WTC11 (cell line): ENCODE data around the gene INS. TPM values are rescaled to one million over a fixed set of nuclear protein-coding genes. Genes with fewer than 3 reads are reported as not detected.

Source experiments
- ATAC-seq: fragments of 200-7000 bp; cut with Tn5 transposase; 2 replicates; pipeline ENCODE4 v1.10.0; 2021; ENCODE audit warnings: mild to moderate bottlenecking, moderate library complexity
- CTCF ChIA-PET: fragments of 300-600 bp; sonication (Branson Sonifier 250); formaldehyde crosslinking; loops from one replicate; lab custom pipeline; 2021; ENCODE audit warnings: antibody characterized with exemption; lab: Charles Lee
- POLR2A ChIA-PET: fragments of 350-600 bp; sonication (Branson Sonifier 250); formaldehyde crosslinking; loops from one replicate; lab custom pipeline; 2021; ENCODE audit warnings: antibody characterized with exemption; lab: Charles Lee
- DNase-seq: peaks from one replicate; pipeline ENCODE4 v3.0.0; 2021; ENCODE audit warnings: low spot score
- H3K27ac Mint-ChIP-seq: 2 replicates; pipeline ENCODE4 v1.8.0; 2021; ENCODE audit warnings: mixed read lengths
- H3K27me3 Mint-ChIP-seq: 2 replicates; pipeline ENCODE4 v1.8.0; 2021; ENCODE audit warnings: low read depth, mild to moderate bottlenecking, moderate library complexity, mixed read lengths
- H3K36me3 Mint-ChIP-seq: 2 replicates; pipeline ENCODE4 v1.8.0; 2021; ENCODE audit warnings: mixed read lengths
- H3K4me1 Mint-ChIP-seq: 2 replicates; pipeline ENCODE4 v1.8.0; 2022; ENCODE audit warnings: mixed read lengths
- H3K4me3 Mint-ChIP-seq: 2 replicates; pipeline ENCODE4 v1.8.0; 2021; ENCODE audit warnings: mild to moderate bottlenecking, moderate library complexity, mixed read lengths
- H3K9me3 Mint-ChIP-seq: 2 replicates; pipeline ENCODE4 v1.8.0; 2021; ENCODE audit warnings: mixed read lengths
- ATF1 ChIP-seq: sonication (generic); formaldehyde crosslinking; IDR thresholded peaks from 2 replicates; pipeline ENCODE4 v1.8.1; 2023; ENCODE audit warnings: mild to moderate bottlenecking, moderate library complexity, missing genetic modification reagents
- CREB1 ChIP-seq: sonication (generic); formaldehyde crosslinking; IDR thresholded peaks from 2 replicates; pipeline ENCODE4 v1.8.0; 2023; ENCODE audit warnings: mild to moderate bottlenecking, missing genetic modification reagents
- FOXK1 ChIP-seq: sonication (generic); formaldehyde crosslinking; IDR thresholded peaks from 2 replicates; pipeline ENCODE4 v1.8.0; 2022; ENCODE audit warnings: mild to moderate bottlenecking, moderate library complexity, missing genetic modification reagents
- FOXP1 ChIP-seq: sonication (generic); formaldehyde crosslinking; IDR thresholded peaks from 2 replicates; pipeline ENCODE4 v1.8.0; 2022; ENCODE audit warnings: missing genetic modification reagents, mild to moderate bottlenecking, moderate library complexity, borderline replicate concordance
- HMGA2 ChIP-seq: fragments of 250-450 bp; sonication (Bioruptor Pico); IDR thresholded peaks from 2 replicates; pipeline ENCODE4 v1.4.0; 2021; ENCODE audit warnings: mild to moderate bottlenecking, moderate library complexity
- JUN ChIP-seq: sonication (generic); formaldehyde crosslinking; IDR thresholded peaks from 2 replicates; pipeline ENCODE4 v1.8.0; 2023; ENCODE audit warnings: mild to moderate bottlenecking, missing genetic modification reagents
- NFATC4 ChIP-seq: fragments of 250-450 bp; sonication (Bioruptor Pico); IDR thresholded peaks from 2 replicates; pipeline ENCODE4 v1.9.0; 2021; ENCODE audit warnings: mild to moderate bottlenecking
- PRRX2 ChIP-seq: fragments of 250-450 bp; sonication (Bioruptor Pico); IDR thresholded peaks from 2 replicates; pipeline ENCODE4 v1.8.0; 2021; ENCODE audit warnings: mild to moderate bottlenecking
- RORB ChIP-seq: fragments of 250-450 bp; sonication (Bioruptor Pico); IDR thresholded peaks from 2 replicates; pipeline ENCODE4 v1.9.0; 2021; ENCODE audit warnings: mild to moderate bottlenecking
- ZNF317 ChIP-seq: sonication (generic); formaldehyde crosslinking; IDR thresholded peaks from 2 replicates; pipeline ENCODE4 v1.8.1; 2023; ENCODE audit warnings: low read depth, mild to moderate bottlenecking, moderate library complexity, missing genetic modification reagents, borderline replicate concordance
- ZNF416 ChIP-seq: fragments of 250-450 bp; sonication (Bioruptor Pico); IDR thresholded peaks from 2 replicates; pipeline ENCODE4 v1.9.0; 2021; ENCODE audit warnings: mild to moderate bottlenecking, inconsistent platforms
- total RNA-seq: library from RNA; stranded (reverse); gene quantifications from 3 replicates; pipeline ENCODE4 v1.2.3, GENCODE V29; 2021
- TF ChIP-seq, protein P1 (sequence below): sonication (generic); formaldehyde crosslinking; IDR thresholded peaks from 2 replicates; pipeline ENCODE4 v1.8.0; 2022; ENCODE audit warnings: mild to moderate bottlenecking, missing genetic modification reagents
- TF ChIP-seq, protein P2 (sequence below): sonication (generic); formaldehyde crosslinking; IDR thresholded peaks from 2 replicates; pipeline ENCODE4 v1.8.0; 2022; ENCODE audit warnings: mild to moderate bottlenecking, missing genetic modification reagents
- TF ChIP-seq, protein P3 (sequence below): fragments of 250-450 bp; sonication (Bioruptor Pico); IDR thresholded peaks from 2 replicates; pipeline ENCODE4 v1.9.0; 2021; ENCODE audit warnings: moderate library complexity, mild to moderate bottlenecking, inconsistent platforms, borderline replicate concordance
- TF ChIP-seq, protein P4 (sequence below): sonication (generic); formaldehyde crosslinking; conservative IDR thresholded peaks from 2 replicates; pipeline ENCODE4 v1.8.1; 2023; ENCODE audit warnings: mild to moderate bottlenecking, low read depth, missing genetic modification reagents, moderate library complexity
- TF ChIP-seq, protein P5 (sequence below): fragments of 200-600 bp; IDR thresholded peaks from 2 replicates; pipeline ENCODE4 v1.8.0; 2022; ENCODE audit warnings: antibody characterized with exemption
- TF ChIP-seq, protein P6 (sequence below): sonication (generic); formaldehyde crosslinking; IDR thresholded peaks from 2 replicates; pipeline ENCODE4 v1.8.1; 2023; ENCODE audit warnings: mild to moderate bottlenecking, moderate library complexity, missing genetic modification reagents
- TF ChIP-seq, protein P7 (sequence below): fragments of 250-450 bp; sonication (Bioruptor Pico); IDR thresholded peaks from 2 replicates; pipeline ENCODE4 v1.9.0; 2021; ENCODE audit warnings: mild to moderate bottlenecking, borderline replicate concordance
- TF ChIP-seq, protein P8 (sequence below): sonication (generic); formaldehyde crosslinking; IDR thresholded peaks from 2 replicates; pipeline ENCODE4 v1.8.1; 2023; ENCODE audit warnings: mild to moderate bottlenecking, missing genetic modification reagents, moderate library complexity

The INS gene
- total RNA-seq, 1 experiment from 2014 or later, result not detected

DNA sequence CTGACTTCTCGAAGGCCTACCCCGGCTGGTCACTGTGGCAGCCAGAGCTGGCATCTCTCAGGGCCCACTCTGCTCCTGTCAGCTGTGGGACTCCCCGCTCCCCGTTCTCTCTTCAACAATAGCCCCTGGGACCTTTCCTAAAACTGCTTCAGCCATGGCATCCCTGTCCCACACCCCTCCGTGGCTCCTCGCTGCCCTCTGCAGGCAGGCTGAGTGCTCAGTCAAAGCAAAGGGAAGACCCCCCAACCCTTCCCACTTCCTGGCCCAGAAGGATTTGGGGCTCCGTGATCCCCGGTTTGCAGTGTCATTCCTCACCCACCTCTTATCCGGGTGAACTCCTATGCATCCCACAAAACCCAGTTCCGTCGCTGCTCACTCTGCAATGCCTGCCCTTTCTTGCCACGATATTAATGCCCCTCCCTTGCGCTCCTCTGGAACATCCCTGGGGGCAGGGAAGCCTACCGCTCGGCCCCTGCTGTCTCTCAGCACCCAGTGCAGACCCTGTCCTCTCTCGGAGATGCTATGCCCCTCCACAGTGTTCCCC, 12.2 kb upstream of the INS start:
- peak; percentile 77 for ATAC-seq
- POLR2A ChIA-PET, result no interaction called here
- H3K4me1 Mint-ChIP-seq, result no peaks in the 10 kb centered on the region
- CTCF ChIA-PET, result interaction anchor here (0.9 kb wide), 2 partner anchors 12 to 247 kb away, joined by 3 read pairs; no protein-coding TSS in a partner anchor
- H3K36me3 Mint-ChIP-seq, result no peaks in the 10 kb centered on the region
- DNase-seq, result peak; percentile 67
- TF ChIP-seq, protein P1, sequence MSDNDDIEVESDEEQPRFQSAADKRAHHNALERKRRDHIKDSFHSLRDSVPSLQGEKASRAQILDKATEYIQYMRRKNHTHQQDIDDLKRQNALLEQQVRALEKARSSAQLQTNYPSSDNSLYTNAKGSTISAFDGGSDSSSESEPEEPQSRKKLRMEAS (CRISPR knock-in tag), result no peak
- no peak for TF ChIP-seq FOXK1
- TF ChIP-seq ZNF317 (CRISPR knock-in tag), result no peak
- no peak for TF ChIP-seq NFATC4 (CRISPR knock-in tag)
- TF ChIP-seq, protein P2, sequence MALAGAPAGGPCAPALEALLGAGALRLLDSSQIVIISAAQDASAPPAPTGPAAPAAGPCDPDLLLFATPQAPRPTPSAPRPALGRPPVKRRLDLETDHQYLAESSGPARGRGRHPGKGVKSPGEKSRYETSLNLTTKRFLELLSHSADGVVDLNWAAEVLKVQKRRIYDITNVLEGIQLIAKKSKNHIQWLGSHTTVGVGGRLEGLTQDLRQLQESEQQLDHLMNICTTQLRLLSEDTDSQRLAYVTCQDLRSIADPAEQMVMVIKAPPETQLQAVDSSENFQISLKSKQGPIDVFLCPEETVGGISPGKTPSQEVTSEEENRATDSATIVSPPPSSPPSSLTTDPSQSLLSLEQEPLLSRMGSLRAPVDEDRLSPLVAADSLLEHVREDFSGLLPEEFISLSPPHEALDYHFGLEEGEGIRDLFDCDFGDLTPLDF (CRISPR knock-in tag), result no peak
- TF ChIP-seq, protein P3, sequence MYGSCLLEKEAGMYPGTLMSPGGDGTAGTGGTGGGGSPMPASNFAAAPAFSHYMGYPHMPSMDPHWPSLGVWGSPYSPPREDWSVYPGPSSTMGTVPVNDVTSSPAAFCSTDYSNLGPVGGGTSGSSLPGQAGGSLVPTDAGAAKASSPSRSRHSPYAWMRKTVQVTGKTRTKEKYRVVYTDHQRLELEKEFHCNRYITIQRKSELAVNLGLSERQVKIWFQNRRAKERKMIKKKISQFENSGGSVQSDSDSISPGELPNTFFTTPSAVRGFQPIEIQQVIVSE (CRISPR knock-in tag), result no peak
- no peak for TF ChIP-seq CREB1 (CRISPR knock-in tag)
- TF ChIP-seq, protein P4, sequence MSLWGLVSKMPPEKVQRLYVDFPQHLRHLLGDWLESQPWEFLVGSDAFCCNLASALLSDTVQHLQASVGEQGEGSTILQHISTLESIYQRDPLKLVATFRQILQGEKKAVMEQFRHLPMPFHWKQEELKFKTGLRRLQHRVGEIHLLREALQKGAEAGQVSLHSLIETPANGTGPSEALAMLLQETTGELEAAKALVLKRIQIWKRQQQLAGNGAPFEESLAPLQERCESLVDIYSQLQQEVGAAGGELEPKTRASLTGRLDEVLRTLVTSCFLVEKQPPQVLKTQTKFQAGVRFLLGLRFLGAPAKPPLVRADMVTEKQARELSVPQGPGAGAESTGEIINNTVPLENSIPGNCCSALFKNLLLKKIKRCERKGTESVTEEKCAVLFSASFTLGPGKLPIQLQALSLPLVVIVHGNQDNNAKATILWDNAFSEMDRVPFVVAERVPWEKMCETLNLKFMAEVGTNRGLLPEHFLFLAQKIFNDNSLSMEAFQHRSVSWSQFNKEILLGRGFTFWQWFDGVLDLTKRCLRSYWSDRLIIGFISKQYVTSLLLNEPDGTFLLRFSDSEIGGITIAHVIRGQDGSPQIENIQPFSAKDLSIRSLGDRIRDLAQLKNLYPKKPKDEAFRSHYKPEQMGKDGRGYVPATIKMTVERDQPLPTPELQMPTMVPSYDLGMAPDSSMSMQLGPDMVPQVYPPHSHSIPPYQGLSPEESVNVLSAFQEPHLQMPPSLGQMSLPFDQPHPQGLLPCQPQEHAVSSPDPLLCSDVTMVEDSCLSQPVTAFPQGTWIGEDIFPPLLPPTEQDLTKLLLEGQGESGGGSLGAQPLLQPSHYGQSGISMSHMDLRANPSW (CRISPR knock-in tag), result no peak
- no peak for TF ChIP-seq ATF1
- no peak for TF ChIP-seq PRRX2 (CRISPR knock-in tag)
- TF ChIP-seq RORB (CRISPR knock-in tag), result no peak
- TF ChIP-seq, protein P5, sequence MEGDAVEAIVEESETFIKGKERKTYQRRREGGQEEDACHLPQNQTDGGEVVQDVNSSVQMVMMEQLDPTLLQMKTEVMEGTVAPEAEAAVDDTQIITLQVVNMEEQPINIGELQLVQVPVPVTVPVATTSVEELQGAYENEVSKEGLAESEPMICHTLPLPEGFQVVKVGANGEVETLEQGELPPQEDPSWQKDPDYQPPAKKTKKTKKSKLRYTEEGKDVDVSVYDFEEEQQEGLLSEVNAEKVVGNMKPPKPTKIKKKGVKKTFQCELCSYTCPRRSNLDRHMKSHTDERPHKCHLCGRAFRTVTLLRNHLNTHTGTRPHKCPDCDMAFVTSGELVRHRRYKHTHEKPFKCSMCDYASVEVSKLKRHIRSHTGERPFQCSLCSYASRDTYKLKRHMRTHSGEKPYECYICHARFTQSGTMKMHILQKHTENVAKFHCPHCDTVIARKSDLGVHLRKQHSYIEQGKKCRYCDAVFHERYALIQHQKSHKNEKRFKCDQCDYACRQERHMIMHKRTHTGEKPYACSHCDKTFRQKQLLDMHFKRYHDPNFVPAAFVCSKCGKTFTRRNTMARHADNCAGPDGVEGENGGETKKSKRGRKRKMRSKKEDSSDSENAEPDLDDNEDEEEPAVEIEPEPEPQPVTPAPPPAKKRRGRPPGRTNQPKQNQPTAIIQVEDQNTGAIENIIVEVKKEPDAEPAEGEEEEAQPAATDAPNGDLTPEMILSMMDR, result no peak
- TF ChIP-seq JUN (CRISPR knock-in tag), result no peak
- TF ChIP-seq, protein P6, sequence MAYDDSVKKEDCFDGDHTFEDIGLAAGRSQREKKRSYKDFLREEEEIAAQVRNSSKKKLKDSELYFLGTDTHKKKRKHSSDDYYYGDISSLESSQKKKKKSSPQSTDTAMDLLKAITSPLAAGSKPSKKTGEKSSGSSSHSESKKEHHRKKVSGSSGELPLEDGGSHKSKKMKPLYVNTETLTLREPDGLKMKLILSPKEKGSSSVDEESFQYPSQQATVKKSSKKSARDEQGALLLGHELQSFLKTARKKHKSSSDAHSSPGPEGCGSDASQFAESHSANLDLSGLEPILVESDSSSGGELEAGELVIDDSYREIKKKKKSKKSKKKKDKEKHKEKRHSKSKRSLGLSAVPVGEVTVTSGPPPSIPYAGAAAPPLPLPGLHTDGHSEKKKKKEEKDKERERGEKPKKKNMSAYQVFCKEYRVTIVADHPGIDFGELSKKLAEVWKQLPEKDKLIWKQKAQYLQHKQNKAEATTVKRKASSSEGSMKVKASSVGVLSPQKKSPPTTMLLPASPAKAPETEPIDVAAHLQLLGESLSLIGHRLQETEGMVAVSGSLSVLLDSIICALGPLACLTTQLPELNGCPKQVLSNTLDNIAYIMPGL (CRISPR knock-in tag), result no peak
- no peak for TF ChIP-seq ZNF416 (CRISPR knock-in tag)
- no peak for TF ChIP-seq HMGA2 (CRISPR knock-in tag)
- H3K9me3 Mint-ChIP-seq, result no peaks in the 10 kb centered on the region
- H3K27me3 Mint-ChIP-seq, result peaks cover 2% of the 10 kb centered on the region; the same call in 1 of the 2 replicates
- no peak overlapping the region for H3K27ac Mint-ChIP-seq
- H3K4me3 Mint-ChIP-seq, result no peak overlapping the region

DNA sequence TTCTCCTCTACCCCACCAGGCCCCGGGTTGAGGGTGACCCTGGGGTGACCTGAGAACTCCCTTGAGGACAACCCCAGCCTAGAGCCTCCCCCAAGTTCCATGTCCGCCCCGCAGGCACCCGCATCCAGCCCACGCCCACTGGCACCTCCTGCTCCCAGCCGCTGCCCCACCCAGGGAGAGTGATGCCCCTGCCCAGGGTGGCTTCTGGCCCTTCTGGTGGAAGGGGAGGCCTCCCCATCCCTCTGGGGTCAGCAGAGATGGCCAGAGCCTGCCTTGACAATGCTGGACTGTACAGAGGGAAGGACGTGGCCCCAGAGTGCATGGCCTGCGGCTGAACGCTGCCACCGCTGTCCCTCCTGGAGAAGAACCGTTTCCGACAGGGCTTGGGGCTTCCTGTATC, 11.7 kb upstream of the INS start:
- ChIA-PET POLR2A (no interaction called here), CTCF (no interaction called here)
- Mint-ChIP-seq H3K4me3 (no peak overlapping the region), H3K27ac (no peak overlapping the region), H3K36me3 (no peaks in the 10 kb centered on the region), H3K9me3 (no peaks in the 10 kb centered on the region), H3K27me3 (peaks cover 2% of the 10 kb centered on the region; the same call in 1 of the 2 replicates), H3K4me1 (no peaks in the 10 kb centered on the region)
- TF ChIP-seq, protein P7, sequence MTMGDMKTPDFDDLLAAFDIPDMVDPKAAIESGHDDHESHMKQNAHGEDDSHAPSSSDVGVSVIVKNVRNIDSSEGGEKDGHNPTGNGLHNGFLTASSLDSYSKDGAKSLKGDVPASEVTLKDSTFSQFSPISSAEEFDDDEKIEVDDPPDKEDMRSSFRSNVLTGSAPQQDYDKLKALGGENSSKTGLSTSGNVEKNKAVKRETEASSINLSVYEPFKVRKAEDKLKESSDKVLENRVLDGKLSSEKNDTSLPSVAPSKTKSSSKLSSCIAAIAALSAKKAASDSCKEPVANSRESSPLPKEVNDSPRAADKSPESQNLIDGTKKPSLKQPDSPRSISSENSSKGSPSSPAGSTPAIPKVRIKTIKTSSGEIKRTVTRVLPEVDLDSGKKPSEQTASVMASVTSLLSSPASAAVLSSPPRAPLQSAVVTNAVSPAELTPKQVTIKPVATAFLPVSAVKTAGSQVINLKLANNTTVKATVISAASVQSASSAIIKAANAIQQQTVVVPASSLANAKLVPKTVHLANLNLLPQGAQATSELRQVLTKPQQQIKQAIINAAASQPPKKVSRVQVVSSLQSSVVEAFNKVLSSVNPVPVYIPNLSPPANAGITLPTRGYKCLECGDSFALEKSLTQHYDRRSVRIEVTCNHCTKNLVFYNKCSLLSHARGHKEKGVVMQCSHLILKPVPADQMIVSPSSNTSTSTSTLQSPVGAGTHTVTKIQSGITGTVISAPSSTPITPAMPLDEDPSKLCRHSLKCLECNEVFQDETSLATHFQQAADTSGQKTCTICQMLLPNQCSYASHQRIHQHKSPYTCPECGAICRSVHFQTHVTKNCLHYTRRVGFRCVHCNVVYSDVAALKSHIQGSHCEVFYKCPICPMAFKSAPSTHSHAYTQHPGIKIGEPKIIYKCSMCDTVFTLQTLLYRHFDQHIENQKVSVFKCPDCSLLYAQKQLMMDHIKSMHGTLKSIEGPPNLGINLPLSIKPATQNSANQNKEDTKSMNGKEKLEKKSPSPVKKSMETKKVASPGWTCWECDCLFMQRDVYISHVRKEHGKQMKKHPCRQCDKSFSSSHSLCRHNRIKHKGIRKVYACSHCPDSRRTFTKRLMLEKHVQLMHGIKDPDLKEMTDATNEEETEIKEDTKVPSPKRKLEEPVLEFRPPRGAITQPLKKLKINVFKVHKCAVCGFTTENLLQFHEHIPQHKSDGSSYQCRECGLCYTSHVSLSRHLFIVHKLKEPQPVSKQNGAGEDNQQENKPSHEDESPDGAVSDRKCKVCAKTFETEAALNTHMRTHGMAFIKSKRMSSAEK (CRISPR knock-in tag), result no peak
- no peak for TF ChIP-seq ZNF317 (CRISPR knock-in tag)
- TF ChIP-seq, protein P8, sequence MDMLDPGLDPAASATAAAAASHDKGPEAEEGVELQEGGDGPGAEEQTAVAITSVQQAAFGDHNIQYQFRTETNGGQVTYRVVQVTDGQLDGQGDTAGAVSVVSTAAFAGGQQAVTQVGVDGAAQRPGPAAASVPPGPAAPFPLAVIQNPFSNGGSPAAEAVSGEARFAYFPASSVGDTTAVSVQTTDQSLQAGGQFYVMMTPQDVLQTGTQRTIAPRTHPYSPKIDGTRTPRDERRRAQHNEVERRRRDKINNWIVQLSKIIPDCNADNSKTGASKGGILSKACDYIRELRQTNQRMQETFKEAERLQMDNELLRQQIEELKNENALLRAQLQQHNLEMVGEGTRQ (CRISPR knock-in tag), result no peak
- 0 out of 2 replicates have a peak, but pooled peaks have one; percentile 39 for TF ChIP-seq FOXP1 (CRISPR knock-in tag)
- ATAC-seq (no peak), DNase-seq (no peak)
